ENCODE measurements around the gene FTO.

DNA sequence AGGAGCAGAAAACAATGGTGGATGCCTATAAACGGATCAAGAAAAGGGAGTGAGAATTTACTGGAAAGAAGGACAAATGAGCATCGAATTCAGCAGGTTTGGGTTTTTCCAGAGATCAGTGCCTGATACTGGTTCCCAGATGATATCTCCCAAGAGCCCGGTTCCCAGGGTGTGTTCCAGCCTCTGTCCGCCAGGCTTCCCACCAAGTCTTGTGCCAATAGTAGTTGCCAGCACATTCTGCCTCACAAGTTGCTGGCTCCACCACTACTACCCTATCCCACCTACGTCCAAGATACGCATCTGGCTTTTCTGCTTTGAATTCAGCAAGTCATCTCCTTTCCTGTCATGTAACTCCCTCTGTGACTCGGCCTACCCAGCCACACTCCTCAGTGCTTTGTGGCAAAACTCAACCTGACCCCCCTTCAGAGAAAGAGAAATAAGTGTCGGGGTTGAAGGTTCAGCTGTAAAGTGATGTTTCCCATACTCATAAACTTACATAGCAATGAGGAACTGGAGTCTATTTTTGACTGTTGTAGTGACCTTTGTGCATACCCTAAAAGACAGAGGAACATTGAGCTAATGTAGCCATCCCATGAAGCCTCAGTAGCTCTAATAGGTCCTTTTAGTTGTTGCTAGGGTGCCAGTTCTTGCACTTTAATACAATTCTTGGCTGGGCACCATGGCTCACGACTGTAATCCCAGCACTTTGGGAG, 305.7 kb downstream of the FTO start:
- TF ChIP-seq, protein P1, sequence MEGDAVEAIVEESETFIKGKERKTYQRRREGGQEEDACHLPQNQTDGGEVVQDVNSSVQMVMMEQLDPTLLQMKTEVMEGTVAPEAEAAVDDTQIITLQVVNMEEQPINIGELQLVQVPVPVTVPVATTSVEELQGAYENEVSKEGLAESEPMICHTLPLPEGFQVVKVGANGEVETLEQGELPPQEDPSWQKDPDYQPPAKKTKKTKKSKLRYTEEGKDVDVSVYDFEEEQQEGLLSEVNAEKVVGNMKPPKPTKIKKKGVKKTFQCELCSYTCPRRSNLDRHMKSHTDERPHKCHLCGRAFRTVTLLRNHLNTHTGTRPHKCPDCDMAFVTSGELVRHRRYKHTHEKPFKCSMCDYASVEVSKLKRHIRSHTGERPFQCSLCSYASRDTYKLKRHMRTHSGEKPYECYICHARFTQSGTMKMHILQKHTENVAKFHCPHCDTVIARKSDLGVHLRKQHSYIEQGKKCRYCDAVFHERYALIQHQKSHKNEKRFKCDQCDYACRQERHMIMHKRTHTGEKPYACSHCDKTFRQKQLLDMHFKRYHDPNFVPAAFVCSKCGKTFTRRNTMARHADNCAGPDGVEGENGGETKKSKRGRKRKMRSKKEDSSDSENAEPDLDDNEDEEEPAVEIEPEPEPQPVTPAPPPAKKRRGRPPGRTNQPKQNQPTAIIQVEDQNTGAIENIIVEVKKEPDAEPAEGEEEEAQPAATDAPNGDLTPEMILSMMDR (IDR thresholded peaks at IDR 0.05): no peak
- TF ChIP-seq POLR2AphosphoS5 (IDR thresholded peaks at IDR 0.05): no peak
- TF ChIP-seq EP300 (IDR thresholded peaks at IDR 0.05): no peak
- TF ChIP-seq POLR2A (IDR thresholded peaks at IDR 0.05): no peak
